RWPE2 (cell line): ENCODE data around the gene UGGT2.
"Not testable (repeated sequence)": the region's sequence is repeated elsewhere in the genome, so short reads cannot be mapped to it uniquely, and the experiment has no call there.

Source experiments
- ATAC-seq: fragments of 200-7000 bp; cut with Tn5 transposase; 3 replicates; pipeline ENCODE4 v1.9.1; 2021; ENCODE audit warnings: low read depth
- DNase-seq: peaks from one replicate; pipeline ENCODE4 v3.0.0-alpha.2; 2020; ENCODE audit warnings: low spot score
- H3K27ac ChIP-seq: fragments of 450-650 bp; 2 replicates; pipeline ENCODE4 v1.5.1; 2017; ENCODE audit warnings: mild to moderate bottlenecking; ENCODE audit not compliant: poor library complexity, severe bottlenecking
- H3K27me3 ChIP-seq: fragments of 250-450 bp; sonication (Bioruptor Pico); 2 replicates; pipeline ENCODE4 v1.5.1; 2021; ENCODE audit warnings: mild to moderate bottlenecking, moderate library complexity; ENCODE audit not compliant: insufficient read depth, poor library complexity, severe bottlenecking
- H3K36me3 ChIP-seq: fragments of 250-450 bp; sonication (Bioruptor Pico); 2 replicates; pipeline ENCODE4 v1.5.1; 2020; ENCODE audit warnings: low read depth, mild to moderate bottlenecking, moderate library complexity
- H3K4me1 ChIP-seq: fragments of 250-450 bp; sonication (Bioruptor Pico); 2 replicates; pipeline ENCODE4 v1.5.1; 2021; ENCODE audit warnings: mild to moderate bottlenecking, moderate library complexity; ENCODE audit not compliant: insufficient read depth, poor library complexity, severe bottlenecking
- H3K4me3 ChIP-seq: fragments of 250-450 bp; sonication (Bioruptor Pico); 2 replicates; pipeline ENCODE4 v1.5.1; 2021; ENCODE audit warnings: mild to moderate bottlenecking, moderate library complexity; ENCODE audit not compliant: severe bottlenecking
- H3K9me3 ChIP-seq: fragments of 250-450 bp; sonication (Bioruptor Pico); 2 replicates; pipeline ENCODE4 v1.5.1; 2021; ENCODE audit warnings: mild to moderate bottlenecking, moderate library complexity; ENCODE audit not compliant: severe bottlenecking
- TF ChIP-seq, protein P1 (sequence below): fragments of 450-650 bp; IDR thresholded peaks from one replicate; pipeline ENCODE4 v1.5.1; 2017; ENCODE audit warnings: mild to moderate bottlenecking, moderate library complexity; ENCODE audit not compliant: poor library complexity, severe bottlenecking

Gene UGGT2

DNA sequence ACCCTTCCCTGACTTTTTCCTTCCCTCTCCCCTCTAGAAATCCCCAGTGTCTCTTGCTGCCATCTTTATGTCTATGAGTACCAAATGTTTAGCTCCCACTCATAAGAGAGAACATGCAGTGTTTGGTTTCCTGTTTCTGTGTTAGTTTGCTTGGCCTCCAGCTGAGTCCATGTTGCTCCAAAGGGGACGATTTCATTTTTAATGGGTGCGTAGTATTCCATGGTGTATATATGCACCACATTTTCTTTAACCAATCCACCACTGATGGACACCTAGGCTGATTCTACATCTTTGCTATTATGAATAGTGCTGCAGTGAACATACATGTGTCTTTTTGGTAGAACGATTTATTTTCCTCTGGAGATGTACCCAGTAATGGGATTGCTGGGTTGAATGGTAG is 123.8 kb downstream of the UGGT2 start:
- TF ChIP-seq, protein P1, sequence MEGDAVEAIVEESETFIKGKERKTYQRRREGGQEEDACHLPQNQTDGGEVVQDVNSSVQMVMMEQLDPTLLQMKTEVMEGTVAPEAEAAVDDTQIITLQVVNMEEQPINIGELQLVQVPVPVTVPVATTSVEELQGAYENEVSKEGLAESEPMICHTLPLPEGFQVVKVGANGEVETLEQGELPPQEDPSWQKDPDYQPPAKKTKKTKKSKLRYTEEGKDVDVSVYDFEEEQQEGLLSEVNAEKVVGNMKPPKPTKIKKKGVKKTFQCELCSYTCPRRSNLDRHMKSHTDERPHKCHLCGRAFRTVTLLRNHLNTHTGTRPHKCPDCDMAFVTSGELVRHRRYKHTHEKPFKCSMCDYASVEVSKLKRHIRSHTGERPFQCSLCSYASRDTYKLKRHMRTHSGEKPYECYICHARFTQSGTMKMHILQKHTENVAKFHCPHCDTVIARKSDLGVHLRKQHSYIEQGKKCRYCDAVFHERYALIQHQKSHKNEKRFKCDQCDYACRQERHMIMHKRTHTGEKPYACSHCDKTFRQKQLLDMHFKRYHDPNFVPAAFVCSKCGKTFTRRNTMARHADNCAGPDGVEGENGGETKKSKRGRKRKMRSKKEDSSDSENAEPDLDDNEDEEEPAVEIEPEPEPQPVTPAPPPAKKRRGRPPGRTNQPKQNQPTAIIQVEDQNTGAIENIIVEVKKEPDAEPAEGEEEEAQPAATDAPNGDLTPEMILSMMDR = no peak
- Histone ChIP-seq H3K4me3 (no peak overlapping the region), H3K36me3 (peaks cover 16% of the 10 kb centered on the region), H3K9me3 (no peaks in the 10 kb centered on the region), H3K27ac (no peak overlapping the region), H3K27me3 (no peaks in the 10 kb centered on the region), H3K4me1 (no peaks in the 10 kb centered on the region)
- ATAC-seq (no peak), DNase-seq (no peak)

DNA sequence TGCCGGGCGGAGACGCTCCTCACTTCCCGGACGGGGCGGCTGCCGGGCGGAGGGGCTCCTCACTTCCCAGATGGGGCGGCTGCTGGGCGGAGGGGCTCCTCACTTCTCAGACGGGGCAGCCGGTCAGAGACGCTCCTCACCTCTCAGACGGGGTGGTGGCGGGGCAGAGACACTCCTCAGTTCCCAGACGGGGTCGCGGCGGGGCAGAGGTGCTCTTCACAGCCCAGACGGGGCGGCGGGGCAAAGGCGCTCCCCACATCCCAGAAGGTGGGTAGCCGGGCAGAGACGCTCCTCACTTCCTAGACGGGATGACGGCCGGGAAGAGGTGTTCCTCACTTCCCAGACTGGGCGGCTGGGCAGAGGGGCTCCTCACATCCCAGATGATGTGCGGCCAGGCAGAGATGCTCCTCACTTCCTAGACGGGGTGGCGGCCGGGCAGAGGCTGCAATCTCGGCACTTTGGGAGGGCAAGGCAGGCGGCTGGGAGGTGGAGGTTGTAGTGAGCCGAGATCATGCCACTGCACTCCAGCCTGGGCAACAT is 124.8 kb downstream of the UGGT2 start:
- H3K4me3 ChIP-seq, H3K27me3 ChIP-seq, ATAC-seq, H3K27ac ChIP-seq, H3K9me3 ChIP-seq, H3K4me1 ChIP-seq, DNase-seq: not testable (repeated sequence)
- peaks cover 10% of the 10 kb centered on the region for H3K36me3 ChIP-seq

DNA sequence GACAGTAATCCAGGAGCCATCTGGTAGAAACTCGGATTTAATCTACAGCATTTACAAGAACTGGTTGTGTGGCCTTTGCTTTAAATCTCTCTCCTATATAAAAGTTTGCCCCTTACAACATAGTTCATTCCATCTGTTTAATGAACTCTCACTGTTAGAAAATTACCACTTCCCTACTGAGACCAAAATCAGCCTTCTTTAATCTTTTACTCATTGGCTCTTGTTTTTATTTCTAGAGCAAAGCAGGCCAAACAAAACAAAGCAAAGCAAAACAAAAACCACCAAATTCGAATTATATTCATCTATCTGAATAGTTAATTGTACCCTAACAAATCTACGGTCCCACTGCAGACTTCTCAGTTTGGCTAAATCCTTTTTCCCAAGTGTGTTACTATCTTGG is 127.0 kb downstream of the UGGT2 start:
- H3K4me3 ChIP-seq = no peak overlapping the region
- H3K4me1 ChIP-seq = no peaks in the 10 kb centered on the region
- peaks cover 10% of the 10 kb centered on the region for H3K36me3 ChIP-seq
- DNase-seq (no peak), ATAC-seq (no peak)
- TF ChIP-seq, protein P1 = no peak
- H3K27ac ChIP-seq = no peak overlapping the region
- H3K9me3 ChIP-seq = no peaks in the 10 kb centered on the region
- no peaks in the 10 kb centered on the region for H3K27me3 ChIP-seq

DNA sequence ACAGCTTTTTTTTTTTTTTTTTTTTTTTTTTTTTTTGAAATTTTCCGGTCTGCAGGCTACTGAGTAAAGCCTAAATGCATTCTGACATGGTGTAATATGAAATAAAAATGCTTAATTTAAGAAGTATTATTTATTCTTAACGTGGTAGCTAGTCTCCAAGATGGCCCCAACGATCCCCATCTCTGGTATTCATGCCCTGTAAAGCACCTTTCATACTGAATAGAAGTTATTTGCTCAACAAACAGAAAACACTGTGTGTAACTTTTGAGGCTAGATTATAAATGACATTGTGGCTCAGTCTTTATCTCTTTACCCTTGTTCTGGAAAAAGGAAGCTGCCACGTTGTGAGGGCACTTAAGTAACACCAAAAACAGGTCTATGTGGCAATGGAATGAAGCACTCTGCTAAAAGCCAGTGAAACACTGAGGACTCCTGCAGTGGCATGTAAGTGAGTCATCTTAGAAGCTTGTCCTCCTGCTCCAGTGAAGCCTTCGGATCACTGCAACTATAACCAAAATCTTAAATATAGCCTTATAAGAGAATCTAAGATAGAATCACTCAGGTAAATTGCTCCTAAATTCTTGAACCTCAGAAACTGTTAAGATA is 128.7 kb downstream of the UGGT2 start:
- no peak overlapping the region for H3K27ac ChIP-seq
- H3K4me1 ChIP-seq = no peaks in the 10 kb centered on the region
- DNase-seq = no peak
- ATAC-seq = peak; percentile 100
- H3K36me3 ChIP-seq = peaks cover 10% of the 10 kb centered on the region; the same call in 1 of the 2 replicates
- no peaks in the 10 kb centered on the region for H3K9me3 ChIP-seq
- no peaks in the 10 kb centered on the region for H3K27me3 ChIP-seq
- H3K4me3 ChIP-seq = no peak overlapping the region
- TF ChIP-seq, protein P1 = no peak

DNA sequence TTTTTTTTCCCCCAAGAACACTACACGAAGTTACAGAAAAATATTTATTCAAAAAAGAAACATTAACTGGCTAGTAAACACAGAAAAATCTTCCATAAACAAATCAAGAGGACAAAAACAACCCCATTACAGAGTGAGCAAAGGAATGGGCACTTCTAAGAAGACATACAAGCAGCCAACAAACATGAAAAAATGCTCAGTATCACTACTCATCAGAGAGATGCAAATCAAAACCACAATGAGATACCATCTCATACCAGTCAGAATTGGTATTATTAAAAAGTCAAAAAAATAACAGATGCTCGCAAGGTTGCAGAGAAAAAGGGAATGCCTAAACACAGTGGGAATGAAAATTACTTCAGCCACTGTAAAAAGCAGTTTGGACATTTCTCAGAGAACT is 131.7 kb downstream of the UGGT2 start:
- H3K27ac ChIP-seq = no peak overlapping the region
- H3K4me3 ChIP-seq = no peak overlapping the region
- no peaks in the 10 kb centered on the region for H3K27me3 ChIP-seq
- DNase-seq (no peak), ATAC-seq (no peak)
- H3K9me3 ChIP-seq = no peaks in the 10 kb centered on the region
- H3K36me3 ChIP-seq = peaks cover 10% of the 10 kb centered on the region; the same call in 1 of the 2 replicates
- H3K4me1 ChIP-seq = no peaks in the 10 kb centered on the region
- TF ChIP-seq, protein P1 = no peak
